Stimulated activated naive CD8-positive, alpha-beta T cell treated with anti-CD3 and anti-CD28 coated beads, Interleukin-15, Interleukin-2, amounts not matched to agents 100 ng/mL and 50 ng/mL, for 24 hours (primary cell): ENCODE data around the gene ADAMTS2.

Source experiments
- H3K27ac Mint-ChIP-seq: one replicate; pipeline ENCODE4 v1.8.0; 2021; ENCODE audit warnings: mild to moderate bottlenecking, mixed read lengths
- H3K27me3 Mint-ChIP-seq: one replicate; pipeline ENCODE4 v1.8.0; 2021; ENCODE audit warnings: mixed read lengths
- H3K36me3 Mint-ChIP-seq: one replicate; pipeline ENCODE4 v1.8.0; 2021; ENCODE audit warnings: low read depth, mixed read lengths
- H3K4me1 Mint-ChIP-seq: one replicate; pipeline ENCODE4 v1.8.0; 2021; ENCODE audit warnings: low read depth, mixed read lengths
- H3K4me3 Mint-ChIP-seq: one replicate; pipeline ENCODE4 v1.8.0; 2021; ENCODE audit warnings: mild to moderate bottlenecking, mixed read lengths
- H3K9me3 Mint-ChIP-seq: one replicate; pipeline ENCODE4 v1.8.0; 2021; ENCODE audit warnings: mixed read lengths

The ADAMTS2 gene

GRCh38 chr5:179357031-179357430 is 11.8 kb upstream of the ADAMTS2 start:
- Mint-ChIP-seq H3K27ac (no peak overlapping the region), H3K36me3 (no peaks in the 10 kb centered on the region), H3K4me1 (no peaks in the 10 kb centered on the region), H3K9me3 (peaks cover 2% of the 10 kb centered on the region), H3K27me3 (peaks cover 6% of the 10 kb centered on the region), H3K4me3 (no peak overlapping the region)

GRCh38 chr5:179355976-179356974 is 11.0 kb upstream of the ADAMTS2 start:
- H3K4me3 Mint-ChIP-seq, result no peak overlapping the region
- H3K9me3 Mint-ChIP-seq, result no peaks in the 10 kb centered on the region
- no peaks in the 10 kb centered on the region for H3K4me1 Mint-ChIP-seq
- H3K27ac Mint-ChIP-seq, result no peak overlapping the region
- peaks cover 7% of the 10 kb centered on the region for H3K27me3 Mint-ChIP-seq
- no peaks in the 10 kb centered on the region for H3K36me3 Mint-ChIP-seq

GRCh38 chr5:179354305-179354882 is 9.1 kb upstream of the ADAMTS2 start:
- Mint-ChIP-seq H3K27me3 (peaks cover 9% of the 10 kb centered on the region), H3K4me1 (no peaks in the 10 kb centered on the region)

GRCh38 chr5:179348843-179349242 is 3.6 kb upstream of the ADAMTS2 start:
- no peak overlapping the region for H3K27ac Mint-ChIP-seq
- H3K4me1 Mint-ChIP-seq, result no peaks in the 10 kb centered on the region
- H3K27me3 Mint-ChIP-seq, result peaks cover 42% of the 10 kb centered on the region
- no peaks in the 10 kb centered on the region for H3K9me3 Mint-ChIP-seq
- H3K36me3 Mint-ChIP-seq, result no peaks in the 10 kb centered on the region
- no peak overlapping the region for H3K4me3 Mint-ChIP-seq

More at GRCh38 chr5:179354305-179354882, 9.1 kb upstream of the ADAMTS2 start:
- Mint-ChIP-seq H3K4me3 (no peak overlapping the region), H3K27ac (no peak overlapping the region), H3K9me3 (no peaks in the 10 kb centered on the region), H3K36me3 (no peaks in the 10 kb centered on the region)

GRCh38 chr5:179348011-179348530 is 2.8 kb upstream of the ADAMTS2 start:
- Mint-ChIP-seq H3K4me3 (no peak overlapping the region), H3K9me3 (no peaks in the 10 kb centered on the region), H3K4me1 (peaks cover 5% of the 10 kb centered on the region), H3K36me3 (no peaks in the 10 kb centered on the region), H3K27ac (no peak overlapping the region), H3K27me3 (peaks cover 47% of the 10 kb centered on the region)

- no peak overlapping the region for H3K4me3 Mint-ChIP-seq
Measured at GRCh38 chr5:179347581-179347980, 2.3 kb upstream of the ADAMTS2 start.

GRCh38 chr5:179346875-179347274 is 1.6 kb upstream of the ADAMTS2 start:
- no peaks in the 10 kb centered on the region for H3K36me3 Mint-ChIP-seq
- peaks cover 53% of the 10 kb centered on the region for H3K27me3 Mint-ChIP-seq
- no peak overlapping the region for H3K27ac Mint-ChIP-seq
- no peaks in the 10 kb centered on the region for H3K9me3 Mint-ChIP-seq
- peaks cover 9% of the 10 kb centered on the region for H3K4me1 Mint-ChIP-seq
- no peak overlapping the region for H3K4me3 Mint-ChIP-seq

More at GRCh38 chr5:179347581-179347980, 2.3 kb upstream of the ADAMTS2 start:
- H3K36me3 Mint-ChIP-seq, result no peaks in the 10 kb centered on the region
- H3K4me1 Mint-ChIP-seq, result peaks cover 9% of the 10 kb centered on the region
- no peak overlapping the region for H3K27ac Mint-ChIP-seq
- peaks cover 52% of the 10 kb centered on the region for H3K27me3 Mint-ChIP-seq
- no peaks in the 10 kb centered on the region for H3K9me3 Mint-ChIP-seq

GRCh38 chr5:179346401-179346800 is 1.1 kb upstream of the ADAMTS2 start:
- no peak overlapping the region for H3K4me3 Mint-ChIP-seq
- H3K9me3 Mint-ChIP-seq, result no peaks in the 10 kb centered on the region
- peaks cover 56% of the 10 kb centered on the region for H3K27me3 Mint-ChIP-seq
- H3K27ac Mint-ChIP-seq, result no peak overlapping the region
- peaks cover 9% of the 10 kb centered on the region for H3K4me1 Mint-ChIP-seq
- no peaks in the 10 kb centered on the region for H3K36me3 Mint-ChIP-seq

- no peak overlapping the region for H3K27ac Mint-ChIP-seq
- peaks cover 9% of the 10 kb centered on the region for H3K4me1 Mint-ChIP-seq
- no peak overlapping the region for H3K4me3 Mint-ChIP-seq
- no peaks in the 10 kb centered on the region for H3K9me3 Mint-ChIP-seq
- H3K27me3 Mint-ChIP-seq, result peaks cover 58% of the 10 kb centered on the region
- no peaks in the 10 kb centered on the region for H3K36me3 Mint-ChIP-seq
Measured at GRCh38 chr5:179345183-179345432, 153 bp downstream of the ADAMTS2 start.

GRCh38 chr5:179344431-179345182 is 654 bp downstream of the ADAMTS2 start:
- Mint-ChIP-seq H3K4me3 (no peak overlapping the region), H3K27ac (no peak overlapping the region), H3K9me3 (no peaks in the 10 kb centered on the region), H3K4me1 (peaks cover 9% of the 10 kb centered on the region), H3K36me3 (no peaks in the 10 kb centered on the region), H3K27me3 (peaks cover 58% of the 10 kb centered on the region)

- Mint-ChIP-seq H3K27ac (no peak overlapping the region), H3K4me3 (no peak overlapping the region), H3K9me3 (no peaks in the 10 kb centered on the region), H3K27me3 (peaks cover 54% of the 10 kb centered on the region), H3K36me3 (no peaks in the 10 kb centered on the region), H3K4me1 (peaks cover 9% of the 10 kb centered on the region)
Measured at GRCh38 chr5:179343719-179344430, 1.4 kb downstream of the ADAMTS2 start.

- Mint-ChIP-seq H3K4me1 (peaks cover 9% of the 10 kb centered on the region), H3K4me3 (no peak overlapping the region), H3K27ac (no peak overlapping the region), H3K27me3 (peaks cover 49% of the 10 kb centered on the region), H3K36me3 (no peaks in the 10 kb centered on the region), H3K9me3 (no peaks in the 10 kb centered on the region)
Measured at GRCh38 chr5:179343021-179343718, 2.1 kb downstream of the ADAMTS2 start.

GRCh38 chr5:179342577-179342976 is 2.7 kb downstream of the ADAMTS2 start:
- H3K9me3 Mint-ChIP-seq, result no peaks in the 10 kb centered on the region
- no peaks in the 10 kb centered on the region for H3K36me3 Mint-ChIP-seq
- H3K4me3 Mint-ChIP-seq, result no peak overlapping the region
- peaks cover 9% of the 10 kb centered on the region for H3K4me1 Mint-ChIP-seq
- H3K27ac Mint-ChIP-seq, result no peak overlapping the region
- H3K27me3 Mint-ChIP-seq, result peaks cover 44% of the 10 kb centered on the region

GRCh38 chr5:179340465-179340864 is 4.8 kb downstream of the ADAMTS2 start:
- Mint-ChIP-seq H3K27ac (no peak overlapping the region), H3K9me3 (no peaks in the 10 kb centered on the region), H3K4me1 (peaks cover 9% of the 10 kb centered on the region), H3K27me3 (peaks cover 26% of the 10 kb centered on the region), H3K36me3 (no peaks in the 10 kb centered on the region), H3K4me3 (no peak overlapping the region)
